OCI-LY1 (cell line): ENCODE measurements around the gene ITSN1.

Experiments
- H2AFZ ChIP-seq: fragments of 200-600 bp; sonication (generic), shearing (Covaris generic); 2 replicates; pipeline ENCODE4 v1.6.0; 2014; ENCODE audit warnings: antibody characterized with exemption, mild to moderate bottlenecking, low read length
- H3F3A ChIP-seq: fragments of 200-600 bp; sonication (generic), shearing (Covaris generic); 2 replicates; pipeline ENCODE4 v1.6.0; 2014; ENCODE audit warnings: mild to moderate bottlenecking, antibody characterized with exemption, low read length, moderate library complexity; ENCODE audit not compliant: insufficient read depth
- H3K27ac ChIP-seq: fragments of 200-600 bp; sonication (generic); 2 replicates; pipeline ENCODE4 v1.5.1; 2014; ENCODE audit warnings: low read length, mixed run types, mild to moderate bottlenecking, low read depth; ENCODE audit not compliant: poor library complexity, severe bottlenecking
- H3K27me3 ChIP-seq: fragments of 200-600 bp; sonication (generic); 2 replicates; pipeline ENCODE4 v1.6.0; 2014; ENCODE audit warnings: antibody characterized with exemption, mild to moderate bottlenecking, low read length, moderate library complexity; ENCODE audit not compliant: insufficient read depth
- H3K36me3 ChIP-seq: fragments of 200-600 bp; sonication (generic); 2 replicates; pipeline ENCODE4 v1.6.1; 2014; ENCODE audit warnings: mild to moderate bottlenecking, antibody characterized with exemption, low read length, moderate library complexity, mixed read lengths; ENCODE audit not compliant: insufficient read depth
- H3K4me1 ChIP-seq: fragments of 200-600 bp; sonication (generic); 2 replicates; pipeline ENCODE4 v1.5.1; 2014; ENCODE audit warnings: mild to moderate bottlenecking, low read length, moderate library complexity; ENCODE audit not compliant: insufficient read depth, severe bottlenecking
- H3K4me2 ChIP-seq: fragments of 200-600 bp; sonication (generic), shearing (Covaris generic); 2 replicates; pipeline ENCODE4 v1.6.1; 2014; ENCODE audit warnings: low read length
- H3K4me3 ChIP-seq: fragments of 200-600 bp; sonication (generic); 2 replicates; pipeline ENCODE4 v1.5.1; 2014; ENCODE audit warnings: low read length, low read depth, mild to moderate bottlenecking, mixed read lengths; ENCODE audit not compliant: poor library complexity, severe bottlenecking
- H3K79me2 ChIP-seq: fragments of 200-600 bp; shearing (Covaris generic); 2 replicates; pipeline ENCODE4 v1.6.1; 2016; ENCODE audit warnings: mixed run types, low read length, mixed read lengths; ENCODE audit not compliant: insufficient read depth
- H3K9ac ChIP-seq: fragments of 200-600 bp; sonication (generic), shearing (Covaris generic); 2 replicates; pipeline ENCODE4 v1.6.1; 2014; ENCODE audit warnings: mild to moderate bottlenecking, low read length, mixed read lengths
- H3K9me2 ChIP-seq: fragments of 200-600 bp; sonication (generic), shearing (Covaris generic); 2 replicates; pipeline ENCODE4 v1.6.1; 2014; ENCODE audit warnings: low read depth, mild to moderate bottlenecking, low read length, mixed read lengths
- H3K9me3 ChIP-seq: fragments of 200-600 bp; shearing (Covaris generic); 2 replicates; pipeline ENCODE4 v1.6.1; 2014; ENCODE audit warnings: low read length, mixed read lengths
- H4K20me1 ChIP-seq: fragments of 200-600 bp; sonication (generic), shearing (Covaris generic); 2 replicates; pipeline ENCODE4 v1.6.0; 2016; ENCODE audit warnings: mild to moderate bottlenecking, low read length; ENCODE audit not compliant: insufficient read depth
- EZH2 ChIP-seq: fragments of 200-600 bp; sonication (generic), shearing (Covaris generic); IDR thresholded peaks from 2 replicates; pipeline ENCODE4 v1.8.0; 2017; ENCODE audit warnings: borderline replicate concordance, mixed run types, mild to moderate bottlenecking, antibody characterized with exemption, low read length, moderate library complexity, mixed read lengths
- TF ChIP-seq, protein P1 (sequence below): fragments of 200-600 bp; sonication (generic), shearing (Covaris generic); IDR thresholded peaks from 2 replicates; pipeline ENCODE4 v1.5.1; 2017; ENCODE audit warnings: mild to moderate bottlenecking, antibody characterized with exemption, low read length, moderate library complexity, mixed read lengths

The ITSN1 gene

DNA sequence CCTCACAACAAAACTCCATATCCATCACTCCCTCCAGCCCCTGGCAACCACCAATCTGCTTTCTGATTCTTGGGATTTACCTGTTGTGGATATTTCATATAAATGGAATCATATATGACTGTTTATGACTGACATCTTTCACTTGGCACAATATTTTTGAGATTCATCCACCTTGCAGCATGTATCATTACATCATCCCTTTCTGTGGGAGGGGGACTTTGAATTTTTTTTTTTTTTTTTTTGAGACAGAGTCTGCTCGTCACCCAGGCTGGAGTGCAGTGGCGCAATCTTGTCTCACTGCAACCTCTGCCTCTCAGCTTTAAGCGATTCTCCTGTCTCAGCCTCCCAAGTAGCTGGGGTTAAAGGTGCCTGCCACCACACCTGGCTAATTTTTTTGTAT is 128.2 kb downstream of the ITSN1 start:
- no peak overlapping the region for H3K9ac ChIP-seq
- H3K27me3 ChIP-seq = no peaks in the 10 kb centered on the region
- H3K36me3 ChIP-seq = no peaks in the 10 kb centered on the region
- no peaks in the 10 kb centered on the region for H3K79me2 ChIP-seq
- no peak overlapping the region for H3K4me3 ChIP-seq
- no peaks in the 10 kb centered on the region for H3K9me2 ChIP-seq
- no peak for TF ChIP-seq EZH2
- TF ChIP-seq, protein P1, sequence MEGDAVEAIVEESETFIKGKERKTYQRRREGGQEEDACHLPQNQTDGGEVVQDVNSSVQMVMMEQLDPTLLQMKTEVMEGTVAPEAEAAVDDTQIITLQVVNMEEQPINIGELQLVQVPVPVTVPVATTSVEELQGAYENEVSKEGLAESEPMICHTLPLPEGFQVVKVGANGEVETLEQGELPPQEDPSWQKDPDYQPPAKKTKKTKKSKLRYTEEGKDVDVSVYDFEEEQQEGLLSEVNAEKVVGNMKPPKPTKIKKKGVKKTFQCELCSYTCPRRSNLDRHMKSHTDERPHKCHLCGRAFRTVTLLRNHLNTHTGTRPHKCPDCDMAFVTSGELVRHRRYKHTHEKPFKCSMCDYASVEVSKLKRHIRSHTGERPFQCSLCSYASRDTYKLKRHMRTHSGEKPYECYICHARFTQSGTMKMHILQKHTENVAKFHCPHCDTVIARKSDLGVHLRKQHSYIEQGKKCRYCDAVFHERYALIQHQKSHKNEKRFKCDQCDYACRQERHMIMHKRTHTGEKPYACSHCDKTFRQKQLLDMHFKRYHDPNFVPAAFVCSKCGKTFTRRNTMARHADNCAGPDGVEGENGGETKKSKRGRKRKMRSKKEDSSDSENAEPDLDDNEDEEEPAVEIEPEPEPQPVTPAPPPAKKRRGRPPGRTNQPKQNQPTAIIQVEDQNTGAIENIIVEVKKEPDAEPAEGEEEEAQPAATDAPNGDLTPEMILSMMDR = no peak
- no peak overlapping the region for H3K27ac ChIP-seq
- H3K9me3 ChIP-seq = no peaks in the 10 kb centered on the region
- H3F3A ChIP-seq = no peaks in the 10 kb centered on the region
- H3K4me1 ChIP-seq = no peaks in the 10 kb centered on the region
- H2AFZ ChIP-seq = no peak overlapping the region
- H4K20me1 ChIP-seq = no peaks in the 10 kb centered on the region
- H3K4me2 ChIP-seq = no peak overlapping the region

DNA sequence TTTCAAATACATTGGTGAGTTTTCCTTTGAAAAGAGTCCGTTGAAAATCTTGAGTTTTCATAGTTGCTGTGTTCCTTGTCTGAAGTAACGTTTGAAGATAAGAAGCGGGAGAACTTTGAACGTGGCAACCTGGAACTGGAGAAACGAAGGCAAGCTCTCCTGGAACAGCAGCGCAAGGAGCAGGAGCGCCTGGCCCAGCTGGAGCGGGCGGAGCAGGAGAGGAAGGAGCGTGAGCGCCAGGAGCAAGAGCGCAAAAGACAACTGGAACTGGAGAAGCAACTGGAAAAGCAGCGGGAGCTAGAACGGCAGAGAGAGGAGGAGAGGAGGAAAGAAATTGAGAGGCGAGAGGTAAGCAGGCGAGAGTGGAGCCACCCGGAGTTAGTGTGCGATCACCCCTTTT is 129.7 kb downstream of the ITSN1 start:
- Histone ChIP-seq H3K27me3 (no peaks in the 10 kb centered on the region), H3K9ac (no peak overlapping the region), H3K36me3 (no peaks in the 10 kb centered on the region), H2AFZ (no peak overlapping the region), H3K9me2 (no peaks in the 10 kb centered on the region), H3K4me3 (no peak overlapping the region), H3K79me2 (no peaks in the 10 kb centered on the region), H3K4me1 (no peaks in the 10 kb centered on the region), H3K9me3 (no peaks in the 10 kb centered on the region), H3F3A (no peaks in the 10 kb centered on the region), H3K27ac (no peak overlapping the region), H3K4me2 (no peak overlapping the region), H4K20me1 (no peaks in the 10 kb centered on the region)
- TF ChIP-seq EZH2 = no peak
- TF ChIP-seq, protein P1 = no peak

DNA sequence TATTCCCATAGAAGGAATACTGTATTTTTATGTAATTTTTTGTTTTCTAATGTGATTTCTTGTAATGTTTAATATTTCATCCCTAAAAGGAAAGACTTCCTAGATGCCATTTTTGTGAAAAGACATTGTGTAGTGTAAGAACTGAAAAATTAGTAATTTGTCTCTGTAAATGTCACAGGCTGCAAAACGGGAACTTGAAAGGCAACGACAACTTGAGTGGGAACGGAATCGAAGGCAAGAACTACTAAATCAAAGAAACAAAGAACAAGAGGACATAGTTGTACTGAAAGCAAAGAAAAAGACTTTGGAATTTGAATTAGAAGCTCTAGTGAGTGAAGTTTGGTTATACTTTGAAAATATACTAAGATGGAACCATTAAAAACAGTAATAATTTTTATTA is 132.2 kb downstream of the ITSN1 start:
- Histone ChIP-seq H3F3A (no peaks in the 10 kb centered on the region), H4K20me1 (no peaks in the 10 kb centered on the region), H3K4me3 (no peak overlapping the region), H3K27me3 (no peaks in the 10 kb centered on the region), H3K9ac (no peak overlapping the region), H3K4me2 (no peak overlapping the region), H2AFZ (no peak overlapping the region), H3K9me2 (no peaks in the 10 kb centered on the region), H3K27ac (no peak overlapping the region), H3K4me1 (no peaks in the 10 kb centered on the region), H3K9me3 (no peaks in the 10 kb centered on the region), H3K79me2 (no peaks in the 10 kb centered on the region), H3K36me3 (no peaks in the 10 kb centered on the region)
- TF ChIP-seq, protein P1 = no peak
- TF ChIP-seq EZH2 = no peak
